Thyroid gland (tissue), 4 donors: Measurements from ENCODE around the gene SEPSECS.

Experiments used
- CTCF ChIP-seq, 6 experiments: fragments of 200-600 bp in 3 of 6; fragments of 450-650 bp in 3 of 6; sonication (generic) in 3 of 6; IDR thresholded peaks; one replicate each; pipeline ENCODE4 v1.5.1; 2016 to 2019; ENCODE audit warnings: antibody characterized with exemption in 6 of 6, mild to moderate bottlenecking in 2 of 6, inconsistent platforms in 1 of 6, moderate library complexity in 1 of 6
- POLR2A ChIP-seq, 2 donors: fragments of 450-650 bp; IDR thresholded peaks; one replicate each; pipeline ENCODE4 v1.6.1; 2017; ENCODE audit warnings: antibody characterized with exemption in 2 of 2, mild to moderate bottlenecking in 2 of 2, moderate library complexity in 1 of 2

GRCh38 chr4:25184056-25184455 is 23.8 kb upstream of the SEPSECS start:
- no peak for TF ChIP-seq CTCF (IDR thresholded peaks at IDR 0.05)
- no peak for TF ChIP-seq POLR2A (IDR thresholded peaks at IDR 0.05)
